DOHH2 (cell line): ENCODE results near the gene S100Z.

ENCODE experiments used
- CTCF ChIP-seq: fragments of 200-600 bp; sonication (generic); IDR thresholded peaks from one replicate; pipeline ENCODE4 v1.5.1; 2014; ENCODE audit warnings: antibody characterized with exemption, mild to moderate bottlenecking, low read depth, low read length; ENCODE audit not compliant: poor library complexity, severe bottlenecking
- EZH2phosphoT487 ChIP-seq: fragments of 200-600 bp; sonication (generic); IDR thresholded peaks from 2 replicates; pipeline ENCODE4 v1.6.1; 2017; ENCODE audit warnings: borderline replicate concordance, mild to moderate bottlenecking, antibody characterized with exemption, low read length, moderate library complexity, mixed read lengths

GRCh38 chr5:76820526-76820890, 29.3 kb upstream of the S100Z start:
- TF ChIP-seq CTCF (no peak), EZH2phosphoT487 (no peak)
